Activated CD8-positive, alpha-beta T cell treated with anti-CD3 and anti-CD28 coated beads for 36 hours (primary cell): Measurements from ENCODE around the gene ATP1A1. TPM values are rescaled to one million over a fixed set of nuclear protein-coding genes. Genes with fewer than 3 reads are reported as not detected.

ENCODE experiments used
- ATAC-seq: fragments of 200-7000 bp; cut with Tn5 transposase; one replicate; pipeline ENCODE4 v1.10.0; 2021; ENCODE audit warnings: mild to moderate bottlenecking, moderate library complexity
- CTCF ChIA-PET: fragments of 350-600 bp; sonication (Branson Sonifier 250); formaldehyde crosslinking; loops from one replicate; lab custom pipeline; 2021; ENCODE audit warnings: antibody characterized with exemption; lab: Charles Lee
- POLR2A ChIA-PET: fragments of 350-600 bp; sonication (Branson Sonifier 250); formaldehyde crosslinking; loops from one replicate; lab custom pipeline; 2021; ENCODE audit warnings: antibody characterized with exemption; lab: Charles Lee
- DNase-seq: peaks from one replicate; pipeline ENCODE4 v3.0.0-alpha.2; 2020
- H3K27ac Mint-ChIP-seq: one replicate; pipeline ENCODE4 v1.8.0; 2021; ENCODE audit warnings: mild to moderate bottlenecking, mixed read lengths
- H3K27me3 Mint-ChIP-seq: one replicate; pipeline ENCODE4 v1.8.0; 2021; ENCODE audit warnings: mixed read lengths
- H3K36me3 Mint-ChIP-seq: one replicate; pipeline ENCODE4 v1.8.0; 2021; ENCODE audit warnings: low read depth, mixed read lengths
- H3K4me1 Mint-ChIP-seq: one replicate; pipeline ENCODE4 v1.8.0; 2021; ENCODE audit warnings: low read depth, mixed read lengths
- H3K4me3 Mint-ChIP-seq: one replicate; pipeline ENCODE4 v1.8.0; 2021; ENCODE audit warnings: mild to moderate bottlenecking, moderate library complexity, mixed read lengths
- H3K9me3 Mint-ChIP-seq: one replicate; pipeline ENCODE4 v1.8.0; 2021; ENCODE audit warnings: mixed read lengths
- intact Hi-C: fragments of 100-400 bp; cut with micrococcal nuclease; formaldehyde crosslinking; loops from one replicate; pipeline ENCODE4 v1.10.0; 2022
- total RNA-seq, 2 experiments: library from RNA; stranded (reverse); gene quantifications; one replicate each; pipeline ENCODE4 v1.2.3, GENCODE V29; 2021
- TF ChIP-seq, protein P1 (sequence below): fragments of 200-600 bp; IDR thresholded peaks from one replicate; pipeline ENCODE4 v1.8.0; 2022; ENCODE audit warnings: antibody characterized with exemption, mild to moderate bottlenecking

ATP1A1 gene
- total RNA-seq, 2 experiments from 2014 or later, result 201 to 202 TPM

DNA sequence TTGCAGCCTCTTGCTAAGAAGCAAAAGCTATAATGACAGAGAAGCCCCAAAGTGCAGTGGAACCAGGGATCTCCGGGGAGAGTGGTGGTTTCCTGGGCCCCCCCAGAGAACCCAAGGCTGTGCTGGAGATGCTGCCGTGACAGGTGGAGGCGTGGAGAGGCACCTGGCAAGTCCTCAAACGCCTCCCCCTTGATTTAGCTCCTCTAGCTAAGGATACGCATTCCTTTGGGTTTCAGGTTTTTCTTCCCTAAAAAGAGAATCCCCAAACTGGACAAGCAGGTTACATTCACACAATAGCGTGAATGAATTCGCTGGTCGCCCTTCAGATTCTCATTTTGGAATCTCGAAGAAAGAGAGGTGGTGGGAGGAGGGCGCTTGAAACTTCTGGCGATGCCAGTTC lies 853 bp upstream of the ATP1A1 start:
- intact Hi-C loops, result loop anchor here (10.0 kb wide), 1 partner anchor 383 kb away; the partner anchor contains the start of gene CD2
- Mint-ChIP-seq H3K4me3 (peak overlapping the region; percentile 71), H3K27me3 (peaks cover 2% of the 10 kb centered on the region), H3K27ac (peak overlapping the region; percentile 49), H3K9me3 (no peaks in the 10 kb centered on the region), H3K4me1 (peaks cover 31% of the 10 kb centered on the region), H3K36me3 (peaks cover 22% of the 10 kb centered on the region)
- DNase-seq, result no peak
- TF ChIP-seq, protein P1, sequence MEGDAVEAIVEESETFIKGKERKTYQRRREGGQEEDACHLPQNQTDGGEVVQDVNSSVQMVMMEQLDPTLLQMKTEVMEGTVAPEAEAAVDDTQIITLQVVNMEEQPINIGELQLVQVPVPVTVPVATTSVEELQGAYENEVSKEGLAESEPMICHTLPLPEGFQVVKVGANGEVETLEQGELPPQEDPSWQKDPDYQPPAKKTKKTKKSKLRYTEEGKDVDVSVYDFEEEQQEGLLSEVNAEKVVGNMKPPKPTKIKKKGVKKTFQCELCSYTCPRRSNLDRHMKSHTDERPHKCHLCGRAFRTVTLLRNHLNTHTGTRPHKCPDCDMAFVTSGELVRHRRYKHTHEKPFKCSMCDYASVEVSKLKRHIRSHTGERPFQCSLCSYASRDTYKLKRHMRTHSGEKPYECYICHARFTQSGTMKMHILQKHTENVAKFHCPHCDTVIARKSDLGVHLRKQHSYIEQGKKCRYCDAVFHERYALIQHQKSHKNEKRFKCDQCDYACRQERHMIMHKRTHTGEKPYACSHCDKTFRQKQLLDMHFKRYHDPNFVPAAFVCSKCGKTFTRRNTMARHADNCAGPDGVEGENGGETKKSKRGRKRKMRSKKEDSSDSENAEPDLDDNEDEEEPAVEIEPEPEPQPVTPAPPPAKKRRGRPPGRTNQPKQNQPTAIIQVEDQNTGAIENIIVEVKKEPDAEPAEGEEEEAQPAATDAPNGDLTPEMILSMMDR, result no peak
- ChIA-PET CTCF (interaction anchor here (1.1 to 3.1 kb wide), 4 partner anchors 10 to 233 kb away, joined by 3 to 12 read pairs (median 6); no protein-coding TSS in a partner anchor), POLR2A (interaction anchor here (1.0 to 1.7 kb wide), 2 partner anchors 46 to 47 kb away, joined by 3 to 11 read pairs; no protein-coding TSS in a partner anchor)
- ATAC-seq, result no peak

DNA sequence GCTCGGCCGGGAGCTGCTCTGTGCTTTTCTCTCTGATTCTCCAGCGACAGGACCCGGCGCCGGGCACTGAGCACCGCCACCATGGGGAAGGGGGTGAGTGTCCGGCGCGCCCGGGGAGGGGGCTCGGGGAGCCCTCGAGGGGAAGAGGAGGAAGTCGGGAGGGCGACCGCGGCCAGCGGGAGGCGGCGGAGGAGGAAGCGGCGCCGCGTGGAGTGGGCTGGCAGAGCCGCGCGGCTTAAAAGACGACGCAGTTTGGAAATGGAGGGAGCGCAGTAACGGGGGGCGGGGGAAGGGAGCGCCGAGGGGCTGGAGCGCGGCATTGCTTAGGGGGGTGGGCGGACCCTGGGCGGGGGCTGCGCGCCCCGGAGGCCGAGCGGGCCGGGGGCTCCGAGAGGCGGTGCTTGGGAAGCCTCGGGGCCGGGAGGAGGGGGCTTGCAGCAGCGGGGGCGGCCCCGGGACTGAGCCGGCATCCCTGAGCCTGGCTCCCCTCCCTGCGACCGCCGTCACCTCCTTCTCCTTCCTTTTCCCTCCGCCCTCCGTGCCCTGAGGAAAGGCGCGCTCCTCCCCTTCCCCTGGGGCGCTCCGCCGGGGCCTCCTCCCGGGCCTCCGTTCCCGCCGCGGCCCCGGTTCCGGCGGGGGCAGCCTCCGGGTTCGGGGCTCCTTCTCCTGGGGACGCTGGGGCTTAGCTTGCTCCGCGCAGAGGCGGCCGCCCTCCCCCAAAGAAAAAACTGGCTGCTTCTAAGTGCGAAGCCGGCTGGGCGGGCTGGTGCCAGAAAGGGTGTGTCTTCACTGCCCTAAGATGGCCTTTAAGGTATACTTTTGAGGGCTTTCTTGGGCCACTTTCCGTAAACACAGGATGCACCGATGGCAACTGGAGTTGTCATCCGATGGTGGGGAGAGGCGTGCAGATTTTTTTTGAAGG lies 648 bp downstream of the ATP1A1 start:
- TF ChIP-seq, protein P1, result no peak
- ChIA-PET CTCF (interaction anchor here (1.9 kb wide), 1 partner anchor 125 kb away, joined by 4 read pairs; no protein-coding TSS in a partner anchor), POLR2A (interaction anchor here (0.7 to 1.5 kb wide), 3 partner anchors 116 to 226 kb away, joined by 3 to 5 read pairs (median 3); no protein-coding TSS in a partner anchor)
- H3K27me3 Mint-ChIP-seq, result peaks cover 2% of the 10 kb centered on the region
- ATAC-seq, result peak; percentile 13
- H3K4me3 Mint-ChIP-seq, result peak overlapping the region; percentile 97
- peaks cover 37% of the 10 kb centered on the region for H3K4me1 Mint-ChIP-seq
- no peaks in the 10 kb centered on the region for H3K9me3 Mint-ChIP-seq
- H3K27ac Mint-ChIP-seq, result peak overlapping the region; percentile 94
- intact Hi-C loops, result loop anchor here (10.0 kb wide), 1 partner anchor 381 kb away; the partner anchor contains the start of gene CD2
- peaks cover 29% of the 10 kb centered on the region for H3K36me3 Mint-ChIP-seq
- peak; percentile 80 for DNase-seq

DNA sequence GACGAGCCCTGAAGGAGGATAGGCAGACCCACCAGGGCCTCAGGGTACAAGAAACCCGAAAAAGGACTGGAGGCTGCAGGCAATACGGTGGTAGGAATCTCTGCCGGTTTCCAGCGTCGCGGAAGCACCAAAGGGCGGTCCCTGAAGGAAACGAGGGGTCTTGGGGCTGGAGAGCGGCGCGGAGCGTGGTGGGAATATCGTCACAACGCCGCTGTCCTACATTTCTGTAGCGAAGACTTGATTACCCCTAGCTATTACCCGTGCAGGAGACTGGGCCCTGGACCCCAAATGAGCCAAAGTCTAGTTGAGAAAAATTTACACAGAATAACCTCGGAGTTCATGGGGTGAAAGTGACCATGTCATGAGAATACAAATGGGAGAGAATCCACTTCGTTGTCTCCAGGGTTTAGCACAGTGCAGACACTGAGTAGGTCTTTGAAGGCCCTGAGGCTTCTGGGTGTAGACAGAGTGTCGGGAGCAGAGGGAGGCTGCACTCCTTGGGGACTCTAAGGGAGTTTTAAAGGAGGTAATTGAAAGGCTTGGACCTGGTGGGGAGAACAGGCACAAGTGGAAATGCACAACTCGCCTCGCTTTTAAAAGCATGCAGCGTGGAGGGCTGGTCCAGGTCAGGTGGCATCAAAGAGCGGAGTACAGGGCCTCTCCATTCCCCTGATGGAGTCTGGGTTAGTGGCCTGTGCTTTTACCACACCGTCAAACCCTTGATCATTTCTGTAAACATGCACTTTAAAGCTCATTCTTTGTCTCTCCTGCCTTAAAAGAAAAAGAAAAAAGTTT lies 1.5 kb downstream of the ATP1A1 start:
- DNase-seq, result peak; percentile 51
- peaks cover 35% of the 10 kb centered on the region for H3K36me3 Mint-ChIP-seq
- no peaks in the 10 kb centered on the region for H3K9me3 Mint-ChIP-seq

DNA sequence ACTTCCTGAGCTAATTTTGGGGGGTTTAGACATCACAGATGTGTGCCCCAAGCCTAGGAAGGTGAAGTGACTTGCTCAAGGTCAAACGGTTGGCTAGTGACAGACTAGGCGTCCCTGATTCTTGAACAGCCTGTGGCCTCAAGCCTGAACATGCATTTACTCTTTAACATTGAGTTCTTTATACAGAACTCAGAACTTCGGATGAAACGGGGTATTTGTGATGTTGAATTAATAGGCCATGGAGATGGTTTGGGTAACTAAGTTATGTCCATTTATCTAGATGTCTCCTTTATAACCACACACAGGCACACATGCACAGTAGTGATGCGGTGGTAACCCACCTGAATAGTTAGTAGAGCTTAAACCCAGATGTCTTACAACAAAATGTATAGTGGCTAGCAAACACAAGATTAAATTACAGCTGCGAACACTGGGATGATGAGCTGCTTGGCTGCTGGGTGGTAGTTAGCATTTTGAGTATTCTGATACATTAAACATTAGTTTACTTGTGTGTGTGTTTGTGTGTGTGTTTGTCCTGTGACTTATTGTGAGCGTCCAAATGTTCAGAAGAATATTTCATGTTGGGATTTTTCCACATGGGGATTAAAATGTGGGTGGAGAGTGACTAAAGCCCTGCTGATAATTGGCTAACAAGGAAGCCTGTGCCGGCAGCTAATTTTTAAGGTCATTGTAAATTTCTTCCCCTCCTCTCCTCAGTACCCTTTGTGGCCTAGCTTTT lies 2.3 kb downstream of the ATP1A1 start:
- intact Hi-C loops, result loop anchor here (10.0 kb wide), 1 partner anchor 379 kb away; the partner anchor contains the start of gene CD2
- ChIA-PET CTCF (interaction anchor here (0.7 to 1.9 kb wide), 4 partner anchors 10 to 236 kb away, joined by 3 to 6 read pairs (median 4); no protein-coding TSS in a partner anchor), POLR2A (interaction anchor here (0.8 to 3.7 kb wide), 11 partner anchors 9 to 228 kb away, joined by 3 to 24 read pairs (median 4); no protein-coding TSS in a partner anchor)

More for the DNA sequence above, 1.5 kb downstream of the ATP1A1 start:
- H3K27me3 Mint-ChIP-seq, result peaks cover 2% of the 10 kb centered on the region
- peak overlapping the region; percentile 94 for H3K27ac Mint-ChIP-seq
- TF ChIP-seq, protein P1, result no peak
- peaks cover 45% of the 10 kb centered on the region for H3K4me1 Mint-ChIP-seq
- intact Hi-C loops, result loop anchor here (10.0 kb wide), 1 partner anchor 380 kb away; the partner anchor contains the start of gene CD2
- ATAC-seq, result no peak
- CTCF ChIA-PET, result interaction anchor here (0.7 to 1.9 kb wide), 3 partner anchors 111 to 235 kb away, joined by 4 to 6 read pairs (median 4); no protein-coding TSS in a partner anchor
- POLR2A ChIA-PET, result interaction anchor here (0.7 to 3.7 kb wide), 10 partner anchors 8 to 227 kb away, joined by 3 to 24 read pairs (median 4); no protein-coding TSS in a partner anchor
- peak overlapping the region; percentile 97 for H3K4me3 Mint-ChIP-seq

More for the DNA sequence above, 2.3 kb downstream of the ATP1A1 start:
- H3K36me3 Mint-ChIP-seq, result peaks cover 43% of the 10 kb centered on the region
- H3K9me3 Mint-ChIP-seq, result no peaks in the 10 kb centered on the region
- TF ChIP-seq, protein P1, result no peak
- DNase-seq, result peak; percentile 12
- no peaks in the 10 kb centered on the region for H3K27me3 Mint-ChIP-seq
- H3K4me3 Mint-ChIP-seq, result peak overlapping the region; percentile 97
- H3K27ac Mint-ChIP-seq, result peak overlapping the region; percentile 94
- peaks cover 53% of the 10 kb centered on the region for H3K4me1 Mint-ChIP-seq
- no peak for ATAC-seq
